Activated naive CD4-positive, alpha-beta T cell treated with anti-CD3 and anti-CD28 coated beads, Interleukin-2, amount 10 ng/mL, durations not matched to agents 7 days and 5 days (primary cell): ENCODE measurements around the gene RPL27.
"Not testable (repeated sequence)": the region's sequence is repeated elsewhere in the genome, so short reads cannot be mapped to it uniquely, and the experiment has no call there.

Experiments used
- CTCF ChIA-PET: fragments of 350-600 bp; sonication (Branson Sonifier 250); formaldehyde crosslinking; loops from one replicate; lab custom pipeline; 2021; ENCODE audit warnings: antibody characterized with exemption; lab: Charles Lee
- DNase-seq: peaks from one replicate; pipeline ENCODE4 v3.0.0-alpha.2; 2020
- H3K27ac Mint-ChIP-seq: one replicate; pipeline ENCODE4 v1.8.0; 2021; ENCODE audit warnings: mild to moderate bottlenecking, moderate library complexity, mixed read lengths
- H3K27me3 Mint-ChIP-seq: one replicate; pipeline ENCODE4 v1.8.0; 2021; ENCODE audit warnings: mild to moderate bottlenecking, mixed read lengths
- H3K36me3 Mint-ChIP-seq: one replicate; pipeline ENCODE4 v1.8.0; 2021; ENCODE audit warnings: mixed read lengths
- H3K4me1 Mint-ChIP-seq: one replicate; pipeline ENCODE4 v1.8.0; 2021; ENCODE audit warnings: mixed read lengths
- H3K4me3 Mint-ChIP-seq: one replicate; pipeline ENCODE4 v1.8.0; 2021; ENCODE audit warnings: mild to moderate bottlenecking, moderate library complexity, mixed read lengths
- H3K9me3 Mint-ChIP-seq: one replicate; pipeline ENCODE4 v1.8.0; 2021; ENCODE audit warnings: mixed read lengths

The RPL27 gene

GRCh38 chr17:42997984-42998938 lies at the start of gene RPL27:
Gene RPL27 (plus strand): TSS chr17:42998419. CDS start chr17:42998751, 332 bp downstream.
- CTCF ChIA-PET: interaction anchor here (0.6 to 2.1 kb wide), 21 partner anchors 8 to 477 kb away, joined by 3 to 11 read pairs (median 3); partner anchors contain the start of genes BECN1, PSME3, PTGES3L and RUNDC1
- H3K27me3 Mint-ChIP-seq: no peaks in the 10 kb centered on the region
- H3K9me3 Mint-ChIP-seq: no peaks in the 10 kb centered on the region
- peak within 1 kb of the TSS; percentile 90 for H3K4me3 Mint-ChIP-seq
- H3K4me1 Mint-ChIP-seq: peaks cover 35% of the 10 kb centered on the region
- DNase-seq: peak; percentile 99
- H3K36me3 Mint-ChIP-seq: peaks cover 30% of the 10 kb centered on the region
- H3K27ac Mint-ChIP-seq: peak within 1 kb of the TSS; percentile 98

DNA sequence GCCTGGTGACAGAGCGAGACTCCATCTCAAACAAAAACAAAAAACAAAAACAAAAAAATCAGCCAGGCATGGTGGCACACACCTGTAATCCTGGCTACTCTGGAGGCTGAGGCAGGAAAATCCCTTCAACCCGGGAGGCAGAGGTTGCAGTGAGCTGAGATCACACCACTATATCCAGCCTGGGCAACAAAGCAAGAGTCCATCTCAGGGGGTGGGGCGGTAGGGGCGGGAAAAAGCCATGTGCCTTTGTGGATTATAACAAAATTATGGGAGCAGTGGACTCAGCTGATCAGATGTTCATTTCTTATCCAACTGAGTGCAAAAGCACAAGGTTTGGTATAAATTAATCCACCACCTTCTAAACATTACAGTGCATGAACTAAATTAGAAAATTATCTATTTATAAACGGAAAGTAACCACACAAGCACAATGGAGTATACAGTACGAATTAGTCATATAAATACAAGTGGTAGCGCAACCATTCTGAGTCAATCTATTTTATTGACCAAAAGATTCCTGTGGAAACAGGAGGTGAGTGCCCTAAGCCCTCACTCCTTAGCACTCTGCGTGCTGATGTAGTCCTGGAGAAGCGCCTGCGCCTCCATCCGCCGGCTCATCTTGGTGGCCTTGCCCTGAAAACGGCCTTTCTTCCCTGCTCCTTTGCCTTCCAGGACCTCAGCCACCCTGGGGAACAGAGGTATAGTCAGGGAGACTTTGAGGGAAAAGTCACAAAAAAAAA lies 48.0 kb upstream of the RPL27 start:
- H3K9me3 Mint-ChIP-seq: no peaks in the 10 kb centered on the region
- H3K27me3 Mint-ChIP-seq: no peaks in the 10 kb centered on the region
- H3K36me3 Mint-ChIP-seq: peaks cover 29% of the 10 kb centered on the region
- H3K4me1 Mint-ChIP-seq: no peaks in the 10 kb centered on the region
- H3K4me3 Mint-ChIP-seq: no peak overlapping the region
- DNase-seq: no peak
- CTCF ChIA-PET: no interaction called here
- no peak overlapping the region for H3K27ac Mint-ChIP-seq

- Mint-ChIP-seq H3K4me1 (no peaks in the 10 kb centered on the region), H3K27ac (no peak overlapping the region), H3K9me3 (no peaks in the 10 kb centered on the region), H3K36me3 (peaks cover 42% of the 10 kb centered on the region), H3K4me3 (no peak overlapping the region), H3K27me3 (no peaks in the 10 kb centered on the region)
- CTCF ChIA-PET: no interaction called here
- no peak for DNase-seq
Measured at GRCh38 chr17:42953669-42954068, 44.5 kb upstream of the RPL27 start.

DNA sequence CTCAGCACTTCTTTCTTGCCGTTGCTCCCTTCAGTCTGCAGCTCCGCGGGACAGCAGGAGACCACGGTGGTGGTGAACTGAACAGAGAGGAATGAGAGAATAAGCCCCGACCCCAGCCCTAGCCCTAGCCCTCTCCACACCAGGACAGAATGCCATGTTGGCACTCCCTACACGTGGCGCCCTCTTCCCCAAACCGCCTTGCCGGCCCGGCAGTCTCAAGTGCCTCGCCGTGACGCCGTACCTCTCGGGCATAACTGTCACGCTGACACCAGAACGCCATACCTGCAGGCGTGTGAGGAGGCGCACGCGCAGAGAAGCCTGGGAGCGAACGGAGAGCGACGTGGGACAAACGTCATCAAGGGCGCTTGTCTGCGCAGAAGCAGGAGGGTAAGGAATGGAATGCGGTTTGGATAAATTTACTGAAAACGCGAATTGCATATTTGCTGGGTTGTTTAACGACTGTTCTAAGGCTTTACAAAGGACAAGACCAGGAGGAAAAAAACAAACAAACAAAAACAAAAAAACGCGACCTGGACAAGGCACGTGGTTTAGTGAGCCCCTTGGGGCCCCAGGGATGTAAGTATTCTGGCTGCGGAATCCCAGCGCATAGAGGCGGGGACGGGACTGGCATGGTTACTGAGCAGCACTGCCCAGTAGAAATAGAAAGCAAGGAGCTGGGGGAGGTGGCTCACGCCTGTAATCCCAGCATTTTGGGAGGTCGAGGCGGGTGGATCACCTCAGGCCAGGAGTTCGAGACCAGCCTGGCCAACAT lies 33.9 kb upstream of the RPL27 start, which contains the start of gene AARSD1:
Gene AARSD1, minus strand, starts transcription at position 294 of the 772 bp plus-strand sequence. Its CDS starts 14 bp downstream, at position 280.
- CTCF ChIA-PET: no interaction called here
- peak; percentile 95 for DNase-seq
- peaks cover 16% of the 10 kb centered on the region for H3K36me3 Mint-ChIP-seq
- no peaks in the 10 kb centered on the region for H3K9me3 Mint-ChIP-seq
- H3K4me3 Mint-ChIP-seq: peak within 1 kb of the TSS; percentile 88
- peaks cover 23% of the 10 kb centered on the region for H3K4me1 Mint-ChIP-seq
- H3K27me3 Mint-ChIP-seq: no peaks in the 10 kb centered on the region
- H3K27ac Mint-ChIP-seq: peak within 1 kb of the TSS; percentile 97

GRCh38 chr17:42967925-42968324 lies 30.3 kb upstream of the RPL27 start:
- Mint-ChIP-seq H3K4me3 (no peak overlapping the region), H3K36me3 (peaks cover 3% of the 10 kb centered on the region), H3K27ac (no peak overlapping the region), H3K4me1 (peaks cover 17% of the 10 kb centered on the region), H3K27me3 (no peaks in the 10 kb centered on the region), H3K9me3 (no peaks in the 10 kb centered on the region)
- no peak for DNase-seq
- CTCF ChIA-PET: no interaction called here

GRCh38 chr17:42969001-42969581 lies 29.1 kb upstream of the RPL27 start:
- H3K9me3 Mint-ChIP-seq: no peaks in the 10 kb centered on the region
- no peak for DNase-seq
- H3K27ac Mint-ChIP-seq: no peak overlapping the region
- H3K27me3 Mint-ChIP-seq: no peaks in the 10 kb centered on the region
- H3K36me3 Mint-ChIP-seq: no peaks in the 10 kb centered on the region
- CTCF ChIA-PET: interaction anchor here (1.1 kb wide), 1 partner anchor 28 kb away, joined by 3 read pairs; no protein-coding TSS in a partner anchor
- H3K4me1 Mint-ChIP-seq: peaks cover 8% of the 10 kb centered on the region
- no peak overlapping the region for H3K4me3 Mint-ChIP-seq

DNA sequence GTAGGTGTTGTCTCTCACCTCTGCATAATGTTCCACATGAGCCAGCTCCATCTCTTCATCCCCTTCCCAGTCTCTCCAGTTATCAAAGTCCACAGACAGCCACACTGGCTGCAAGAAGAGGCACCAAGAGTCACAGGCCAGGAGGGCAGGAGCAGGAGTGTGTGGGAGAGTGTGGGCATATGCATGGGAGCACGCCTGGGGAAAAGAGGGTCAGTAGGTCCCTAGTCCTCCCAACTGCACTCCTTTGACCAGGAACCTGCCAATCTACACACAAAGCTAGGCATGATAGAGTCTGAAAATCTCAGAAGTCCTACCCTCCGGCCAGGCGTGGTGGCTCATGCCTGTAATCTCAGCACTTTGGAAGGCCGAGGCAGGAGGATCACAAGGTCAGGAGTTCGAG lies 26.6 kb upstream of the RPL27 start:
- H3K27ac Mint-ChIP-seq: no peak overlapping the region
- no peaks in the 10 kb centered on the region for H3K36me3 Mint-ChIP-seq
- H3K9me3 Mint-ChIP-seq: no peaks in the 10 kb centered on the region
- H3K4me3 Mint-ChIP-seq: no peak overlapping the region
- CTCF ChIA-PET: no interaction called here
- peaks cover 4% of the 10 kb centered on the region for H3K27me3 Mint-ChIP-seq
- no peaks in the 10 kb centered on the region for H3K4me1 Mint-ChIP-seq
- no peak for DNase-seq

GRCh38 chr17:42973323-42973722 lies 24.9 kb upstream of the RPL27 start:
- H3K9me3 Mint-ChIP-seq, H3K27ac Mint-ChIP-seq, H3K27me3 Mint-ChIP-seq, H3K4me1 Mint-ChIP-seq, DNase-seq, H3K4me3 Mint-ChIP-seq, CTCF ChIA-PET, H3K36me3 Mint-ChIP-seq: not testable (repeated sequence)

- peaks cover 17% of the 10 kb centered on the region for H3K27me3 Mint-ChIP-seq
- H3K27ac Mint-ChIP-seq: no peak overlapping the region
- DNase-seq: no peak
- CTCF ChIA-PET: no interaction called here
- H3K9me3 Mint-ChIP-seq: no peaks in the 10 kb centered on the region
- peaks cover 11% of the 10 kb centered on the region for H3K4me1 Mint-ChIP-seq
- no peak overlapping the region for H3K4me3 Mint-ChIP-seq
- H3K36me3 Mint-ChIP-seq: no peaks in the 10 kb centered on the region
Measured at GRCh38 chr17:42975265-42975664, 23.0 kb upstream of the RPL27 start.

DNA sequence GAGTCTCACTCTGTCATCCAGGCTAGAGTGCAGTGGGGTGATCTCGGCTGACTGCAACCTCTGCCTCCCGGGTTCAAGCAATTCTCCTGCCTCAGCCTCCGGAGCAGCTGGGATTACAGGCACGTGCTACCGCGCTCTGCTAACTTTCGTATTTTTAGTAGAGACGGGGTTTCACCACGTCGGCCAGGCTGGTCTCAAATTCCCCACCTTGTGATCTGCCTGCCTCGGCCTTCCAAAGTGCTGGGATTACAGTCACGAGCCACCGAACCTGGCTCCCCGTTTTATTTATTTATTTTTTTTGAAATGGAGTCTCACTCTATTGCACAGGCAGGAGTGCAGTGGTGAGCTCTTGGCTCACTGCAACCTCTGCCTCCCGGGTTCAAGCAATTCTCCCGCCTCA lies 22.5 kb upstream of the RPL27 start:
- not testable (repeated sequence) for H3K9me3 Mint-ChIP-seq, H3K4me3 Mint-ChIP-seq, H3K27ac Mint-ChIP-seq, DNase-seq, H3K36me3 Mint-ChIP-seq
- CTCF ChIA-PET: interaction anchor here (0.7 kb wide), 1 partner anchor 602 kb away, joined by 3 read pairs; no protein-coding TSS in a partner anchor
- Mint-ChIP-seq H3K27me3 (peaks cover 20% of the 10 kb centered on the region), H3K4me1 (peaks cover 13% of the 10 kb centered on the region)

DNA sequence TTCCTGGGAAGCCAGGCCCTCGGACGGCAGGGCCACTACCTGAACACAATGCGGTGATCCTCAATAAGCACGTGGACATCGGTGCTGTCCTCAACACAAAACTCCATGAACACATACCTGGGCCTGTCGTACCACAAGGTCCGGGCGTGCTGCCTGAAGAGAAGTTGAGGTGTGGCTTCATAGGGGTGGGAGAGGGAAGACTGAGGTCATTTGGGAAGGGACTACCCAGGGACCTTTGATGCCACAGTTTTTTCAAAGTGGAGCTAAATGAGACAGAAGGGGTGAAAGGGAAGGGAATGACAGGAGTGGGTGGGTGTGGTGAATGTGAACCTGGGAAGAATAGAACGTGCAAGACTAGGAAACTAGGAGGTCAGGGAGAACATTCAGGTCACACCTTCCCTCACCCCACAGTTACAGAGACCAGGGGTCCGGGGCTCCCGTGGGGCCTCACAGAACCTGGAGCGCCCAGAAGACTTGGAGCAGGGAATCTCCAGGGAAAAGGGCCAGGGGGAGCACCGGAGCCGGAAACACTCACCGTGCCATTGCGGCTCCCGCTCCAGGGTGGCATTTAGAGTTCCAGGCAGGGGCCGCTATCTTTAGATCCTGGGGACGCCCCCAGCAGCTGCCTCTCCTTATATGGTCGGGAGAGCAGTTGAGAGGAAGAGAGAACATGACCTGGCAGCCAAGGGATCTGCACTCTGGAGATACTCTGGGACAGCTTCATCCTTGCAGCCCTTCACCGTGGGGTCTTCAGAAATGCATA lies 18.5 kb upstream of the RPL27 start, which contains the start of gene PTGES3L:
Gene PTGES3L, minus strand, starts transcription at position 570 of the 763 bp plus-strand sequence. Its CDS starts 27 bp downstream, at position 543.
- peaks cover 14% of the 10 kb centered on the region for H3K36me3 Mint-ChIP-seq
- H3K27me3 Mint-ChIP-seq: peaks cover 20% of the 10 kb centered on the region
- H3K4me1 Mint-ChIP-seq: peaks cover 32% of the 10 kb centered on the region
- H3K4me3 Mint-ChIP-seq: peak within 1 kb of the TSS; percentile 90
- no peaks in the 10 kb centered on the region for H3K9me3 Mint-ChIP-seq
- H3K27ac Mint-ChIP-seq: peak within 1 kb of the TSS; percentile 93
- CTCF ChIA-PET: interaction anchor here (1.7 kb wide), 1 partner anchor 18 kb away, joined by 6 read pairs; the partner anchor contains the start of gene RPL27
- DNase-seq: peak; percentile 57

GRCh38 chr17:42980274-42980765 lies 17.9 kb upstream of the RPL27 start, which contains the start of gene RUNDC1:
Gene RUNDC1 (plus strand): TSS chr17:42980565. CDS start chr17:42980577, 12 bp downstream.
- CTCF ChIA-PET: interaction anchor here (0.7 kb wide), 1 partner anchor 18 kb away, joined by 3 read pairs; the partner anchor contains the start of gene RPL27
- peak; percentile 94 for DNase-seq
- Mint-ChIP-seq H3K4me1 (peaks cover 38% of the 10 kb centered on the region), H3K27me3 (peaks cover 20% of the 10 kb centered on the region), H3K4me3 (peak within 1 kb of the TSS; percentile 90), H3K27ac (peak within 1 kb of the TSS; percentile 93), H3K9me3 (no peaks in the 10 kb centered on the region), H3K36me3 (peaks cover 17% of the 10 kb centered on the region)
